OCI-LY7 (cell line): ENCODE data around the gene RAB42. TPM values are rescaled to one million over a fixed set of nuclear protein-coding genes. Genes with fewer than 3 reads are reported as not detected.

ENCODE experiments used
- BruUV-seq: library from RNA; stranded (reverse); fragments of 400-500 nt; replicated peaks from 2 replicates; lab custom pipeline; 2021; lab: Mats Ljungman, UMichigan
- CTCF ChIA-PET: fragments of 300-600 bp; sonication (Branson Sonifier 250); formaldehyde crosslinking; loops from one replicate; lab custom pipeline; 2022; ENCODE audit warnings: antibody characterized with exemption; ENCODE audit not compliant: unreplicated experiment; lab: Charles Lee
- POLR2A ChIA-PET: fragments of 300-600 bp; sonication (Branson Sonifier 250); formaldehyde crosslinking; loops from one replicate; lab custom pipeline; 2022; ENCODE audit warnings: antibody characterized with exemption; lab: Charles Lee
- DNase-seq: peaks from one replicate; pipeline ENCODE4 v3.0.0-alpha.2; 2015; ENCODE audit warnings: low spot score
- H2AFZ ChIP-seq: fragments of 200-600 bp; sonication (generic), shearing (Covaris generic); 2 replicates; pipeline ENCODE4 v1.6.1; 2014; ENCODE audit warnings: mild to moderate bottlenecking, antibody characterized with exemption, low read length, moderate library complexity
- H3K27ac ChIP-seq: fragments of 200-600 bp; sonication (generic); 2 replicates; pipeline ENCODE4 v1.5.1; 2014; ENCODE audit warnings: mixed run types, low read depth, mild to moderate bottlenecking, moderate library complexity, low read length, inconsistent platforms; ENCODE audit not compliant: poor library complexity, severe bottlenecking
- H3K36me3 ChIP-seq: fragments of 200-600 bp; sonication (generic); 2 replicates; pipeline ENCODE4 v1.6.1; 2014; ENCODE audit warnings: mild to moderate bottlenecking, antibody characterized with exemption, low read length, moderate library complexity, mixed read lengths; ENCODE audit not compliant: insufficient read depth
- H3K4me1 ChIP-seq: fragments of 200-600 bp; sonication (generic); 2 replicates; pipeline ENCODE4 v1.5.1; 2014; ENCODE audit warnings: mild to moderate bottlenecking, low read length; ENCODE audit not compliant: insufficient read depth, poor library complexity, severe bottlenecking
- H3K4me2 ChIP-seq: fragments of 200-600 bp; sonication (generic); 2 replicates; pipeline ENCODE4 v1.6.1; 2014; ENCODE audit warnings: mild to moderate bottlenecking, low read length
- H3K4me3 ChIP-seq: fragments of 200-600 bp; sonication (generic); 2 replicates; pipeline ENCODE4 v1.5.1; 2014; ENCODE audit warnings: mild to moderate bottlenecking, low read depth, low read length; ENCODE audit not compliant: poor library complexity, severe bottlenecking
- H3K79me2 ChIP-seq: fragments of 200-600 bp; sonication (generic); 2 replicates; pipeline ENCODE4 v1.6.1; 2016; ENCODE audit warnings: low read depth, mild to moderate bottlenecking, low read length, moderate library complexity, mixed read lengths; ENCODE audit not compliant: insufficient read depth
- H3K9me2 ChIP-seq: fragments of 200-600 bp; sonication (generic); 2 replicates; pipeline ENCODE4 v1.6.1; 2016; ENCODE audit warnings: mild to moderate bottlenecking, low read length, mixed read lengths; ENCODE audit not compliant: insufficient read depth
- H3K9me3 ChIP-seq: fragments of 200-600 bp; sonication (generic); 2 replicates; pipeline ENCODE4 v1.6.1; 2014; ENCODE audit warnings: mild to moderate bottlenecking, mixed run types, low read length, mixed read lengths
- H4K20me1 ChIP-seq: fragments of 200-600 bp; sonication (generic); 2 replicates; pipeline ENCODE4 v1.6.1; 2014; ENCODE audit warnings: mild to moderate bottlenecking, antibody characterized with exemption, low read length, moderate library complexity, mixed read lengths; ENCODE audit not compliant: insufficient read depth
- CTCF ChIP-seq: fragments of 200-600 bp; sonication (generic); conservative IDR thresholded peaks from 2 replicates; pipeline ENCODE4 v1.5.1; 2014; ENCODE audit warnings: mild to moderate bottlenecking, antibody characterized with exemption, low read length, moderate library complexity, mixed read lengths
- EZH2phosphoT487 ChIP-seq: fragments of 200-600 bp; sonication (generic); IDR thresholded peaks from 2 replicates; pipeline ENCODE4 v1.6.1; 2018; ENCODE audit warnings: low read depth, borderline replicate concordance, mild to moderate bottlenecking, mixed run types, antibody characterized with exemption, low read length, moderate library complexity, mixed read lengths
- intact Hi-C: fragments of 100-400 bp; cut with micrococcal nuclease; formaldehyde crosslinking; loops from one replicate; pipeline ENCODE4 v1.10.0; 2022; ENCODE audit not compliant: unreplicated experiment
- total RNA-seq, 2 experiments: library from RNA; depleted of rRNA in 1 of 2; stranded (reverse); fragments of >200 nt in 1 of 2; shearing (Covaris generic) in 1 of 2; gene quantifications; 2 replicates each; pipeline ENCODE4 v1.2.3, GENCODE V29; 2014 to 2022

The RAB42 gene
- total RNA-seq, 2 experiments from 2014 or later, result not detected

- Histone ChIP-seq H3K9me2 (no peaks in the 10 kb centered on the region), H3K79me2 (no peaks in the 10 kb centered on the region), H3K4me3 (no peak overlapping the region), H3K4me1 (no peaks in the 10 kb centered on the region), H3K36me3 (0 out of 2 replicates have a peak, but pooled peaks cover 3% of the 10 kb centered on the region), H2AFZ (no peak overlapping the region), H3K27ac (no peak overlapping the region), H3K9me3 (no peaks in the 10 kb centered on the region), H3K4me2 (no peak overlapping the region), H4K20me1 (no peaks in the 10 kb centered on the region)
- BruUV-seq, result no TSS peak
- POLR2A ChIA-PET, result interaction anchor here (1.0 kb wide), 1 partner anchor 12 kb away, joined by 6 read pairs; the partner anchor contains the start of gene TAF12
- CTCF ChIA-PET, result no interaction called here
- intact Hi-C loops, result no loop called here
- no peak for DNase-seq
- TF ChIP-seq CTCF (no peak), EZH2phosphoT487 (no peak)
Observed at GRCh38 chr1:28631713-28632112, 39.6 kb downstream of the RAB42 start.

- POLR2A ChIA-PET, result interaction anchor here (0.7 kb wide), 1 partner anchor 368 kb away, joined by 4 read pairs; no protein-coding TSS in a partner anchor
- Histone ChIP-seq H3K9me3 (no peaks in the 10 kb centered on the region), H3K4me1 (no peaks in the 10 kb centered on the region), H3K36me3 (0 out of 2 replicates have a peak, but pooled peaks cover 3% of the 10 kb centered on the region), H2AFZ (no peak overlapping the region), H3K9me2 (no peaks in the 10 kb centered on the region), H3K4me3 (no peak overlapping the region), H3K4me2 (no peak overlapping the region), H3K79me2 (no peaks in the 10 kb centered on the region), H4K20me1 (no peaks in the 10 kb centered on the region), H3K27ac (no peak overlapping the region)
- intact Hi-C loops, result no loop called here
- no TSS peak for BruUV-seq
- TF ChIP-seq EZH2phosphoT487, result no peak
- no peak for TF ChIP-seq CTCF
- DNase-seq, result no peak
- CTCF ChIA-PET, result interaction anchor here (0.5 kb wide), 1 partner anchor 11 kb away, joined by 3 read pairs; no protein-coding TSS in a partner anchor
Observed at GRCh38 chr1:28632560-28632959, 40.5 kb downstream of the RAB42 start.

- no TSS peak for BruUV-seq
- Histone ChIP-seq H3K4me2 (peak overlapping the region; percentile 92), H3K9me2 (no peaks in the 10 kb centered on the region), H3K4me1 (peaks cover 27% of the 10 kb centered on the region), H2AFZ (no peak overlapping the region), H3K27ac (no peak overlapping the region), H3K9me3 (no peaks in the 10 kb centered on the region), H3K79me2 (peaks cover 24% of the 10 kb centered on the region; the same call in 1 of the 2 replicates), H3K4me3 (no peak overlapping the region), H3K36me3 (no peaks in the 10 kb centered on the region; the same call in 1 of the 2 replicates), H4K20me1 (no peaks in the 10 kb centered on the region; the same call in 1 of the 2 replicates)
- peak; percentile 73 for TF ChIP-seq CTCF
- no peak for TF ChIP-seq EZH2phosphoT487
- peak; percentile 66 for DNase-seq
- ChIA-PET CTCF (interaction anchor here (0.7 kb wide), 1 partner anchor 95 kb away, joined by 3 read pairs; no protein-coding TSS in a partner anchor), POLR2A (interaction anchor here (0.6 to 1.7 kb wide), 5 partner anchors 38 to 244 kb away, joined by 3 to 5 read pairs (median 3); no protein-coding TSS in a partner anchor)
- intact Hi-C loops, result loop anchor here (1.0 to 10.0 kb wide), 3 partner anchors 237 to 566 kb away; no protein-coding TSS in a partner anchor
Observed at GRCh38 chr1:28640766-28641165, 48.7 kb downstream of the RAB42 start.
